Gastrocnemius medialis (tissue), 4 donors: Measurements from ENCODE around the gene SEH1L.

Experiments
- CTCF ChIP-seq, 5 experiments: fragments of 450-650 bp in 3 of 5; fragments of 200-600 bp in 2 of 5; sonication (generic) in 2 of 5; IDR thresholded peaks in 4 of 5; conservative IDR thresholded peaks in 1 of 5; 1 replicate in 4 of 5; 2 replicates in 1 of 5; pipeline ENCODE4 v1.5.1; 2016 to 2019; ENCODE audit warnings: antibody characterized with exemption in 5 of 5, mild to moderate bottlenecking in 3 of 5, moderate library complexity in 3 of 5
- POLR2A ChIP-seq, 2 donors: fragments of 450-650 bp; IDR thresholded peaks; one replicate each; pipeline ENCODE4 v1.6.1; 2017; ENCODE audit warnings: antibody characterized with exemption in 2 of 2, mild to moderate bottlenecking in 2 of 2, moderate library complexity in 2 of 2

- no peak for TF ChIP-seq CTCF (IDR thresholded peaks at IDR 0.05 in 4 of 5, conservative IDR thresholded peaks at IDR 0.05 in 1 of 5)
- TF ChIP-seq POLR2A (IDR thresholded peaks at IDR 0.05) = no peak
Observed at GRCh38 chr18:12995424-12995823, 47.6 kb downstream of the SEH1L start.
